HG03135 (cell line): ENCODE data around the gene MYMK.

Experiments used
- ATAC-seq: cut with Tn5 transposase; IDR thresholded peaks from one replicate; pipeline ENCODE4 v1.9.1; 2021; ENCODE audit warnings: mild to moderate bottlenecking, moderate library complexity; ENCODE audit not compliant: unreplicated experiment

MYMK gene

GRCh38 chr9:133536080-133536479 lies 11.3 kb upstream of the MYMK start:
- no peak for ATAC-seq

DNA sequence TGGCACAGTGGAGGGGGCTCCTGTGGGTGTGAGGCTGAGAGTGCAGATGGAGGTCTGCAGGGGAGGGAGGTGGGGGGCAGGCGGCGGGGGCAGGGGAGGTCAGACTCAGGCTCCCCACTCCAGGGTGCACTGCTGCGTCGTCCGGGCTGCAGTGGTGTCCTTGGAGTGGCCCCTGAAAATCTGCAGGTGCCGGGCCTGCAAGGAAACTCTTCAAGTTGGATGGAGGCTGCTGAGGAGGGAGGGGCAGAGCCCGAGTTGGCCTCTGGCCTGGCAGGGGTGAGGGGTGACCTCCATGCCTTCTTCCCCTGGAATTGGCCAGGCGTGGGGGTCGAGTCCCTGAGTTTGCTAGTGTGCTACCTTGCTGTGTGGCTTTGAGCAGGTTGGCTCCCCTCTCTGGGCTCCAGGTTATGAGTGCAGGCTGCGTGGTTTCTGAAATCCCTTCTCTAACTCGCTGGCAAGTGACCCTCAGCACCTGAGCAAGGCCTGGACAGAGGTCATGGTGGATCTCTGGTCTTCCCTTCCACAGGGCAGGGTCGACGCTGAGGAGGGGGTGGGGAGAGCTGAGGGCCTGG lies 10.6 kb upstream of the MYMK start:
- ATAC-seq: no peak

- ATAC-seq: no peak
These were observed 9.9 kb upstream of the MYMK start, which contains the start of gene ADAMTSL2 for GRCh38 chr9:133534346-133535291. Gene ADAMTSL2, plus strand, starts transcription at chr9:133534704. Its CDS starts 2,009 bp downstream, at chr9:133536713.

DNA sequence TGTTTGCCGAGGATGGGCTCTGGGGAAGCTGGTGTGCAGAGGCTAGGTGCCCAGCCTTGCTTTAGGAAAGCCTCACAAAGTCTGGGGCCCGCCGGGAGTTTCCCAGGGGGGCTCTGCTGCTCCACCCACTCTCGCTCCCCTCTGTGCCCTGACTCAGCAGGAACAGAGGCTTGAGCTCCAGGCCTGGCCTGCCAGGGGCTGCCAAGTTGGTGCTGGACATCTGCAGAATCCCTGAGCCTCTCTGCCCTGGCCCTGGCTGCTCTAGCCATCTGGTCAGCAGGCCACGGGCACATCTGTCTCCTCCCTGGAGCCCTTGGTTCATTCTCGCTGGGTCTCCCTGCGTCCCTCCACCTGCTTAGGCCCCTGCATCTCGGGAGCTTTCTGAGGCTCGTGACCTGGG lies 9.1 kb upstream of the MYMK start:
- ATAC-seq: no peak

- ATAC-seq: no peak
These were observed 8.3 kb upstream of the MYMK start for GRCh38 chr9:133532937-133533668.

GRCh38 chr9:133531293-133531692 lies 6.5 kb upstream of the MYMK start:
- no peak for ATAC-seq

GRCh38 chr9:133529874-133530273 lies 5.1 kb upstream of the MYMK start:
- no peak for ATAC-seq

GRCh38 chr9:133529457-133529856 lies 4.7 kb upstream of the MYMK start:
- no peak for ATAC-seq

- no peak for ATAC-seq
These were observed 4.1 kb upstream of the MYMK start for GRCh38 chr9:133528876-133529241.

GRCh38 chr9:133528001-133528875 lies 3.5 kb upstream of the MYMK start:
- ATAC-seq: no peak

DNA sequence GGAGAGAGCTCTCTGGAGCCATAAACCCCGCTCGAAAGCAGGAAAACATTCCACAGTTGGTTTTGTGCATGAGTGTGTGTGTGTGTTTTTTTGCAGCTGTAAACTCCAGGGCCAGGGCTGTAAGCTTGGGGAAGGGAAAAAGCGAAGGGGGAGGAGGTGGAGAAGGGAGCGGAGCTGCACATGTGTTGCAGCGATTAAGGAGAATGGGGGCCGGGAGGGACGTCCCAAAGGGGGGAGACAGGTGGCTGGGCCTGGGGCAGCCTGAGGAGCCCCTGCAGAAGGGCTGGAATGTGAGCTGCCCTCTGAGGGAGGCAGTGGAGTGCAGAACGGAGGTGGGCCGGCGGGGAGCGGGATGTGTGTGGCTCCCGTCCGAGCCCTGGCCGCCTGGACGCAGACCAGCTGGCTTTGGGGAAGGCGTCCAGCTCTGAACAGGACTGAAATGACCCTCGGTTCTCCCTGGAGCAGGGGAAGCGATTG lies 2.7 kb upstream of the MYMK start:
- ATAC-seq: no peak

- ATAC-seq: no peak
These were observed 2.1 kb upstream of the MYMK start for GRCh38 chr9:133526721-133527321.

DNA sequence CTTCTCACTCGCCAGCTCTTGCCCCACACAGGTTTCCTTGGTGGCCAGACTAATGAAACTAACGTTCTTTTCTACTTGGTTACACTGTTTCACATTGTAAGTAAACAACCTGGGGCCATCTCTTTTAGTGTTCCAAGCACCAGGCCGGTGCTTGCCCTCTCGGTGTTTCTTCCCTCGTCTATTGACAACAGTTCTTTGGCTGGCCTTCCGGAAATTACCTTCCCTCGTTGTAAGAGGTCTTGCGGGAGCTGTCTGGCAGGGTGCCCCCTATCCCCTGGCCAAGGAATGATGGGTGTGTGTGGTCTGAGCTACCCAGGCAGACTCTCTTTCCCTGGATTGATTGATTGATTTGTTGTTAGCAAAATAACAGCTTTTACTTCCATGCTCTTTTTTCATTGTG lies 918 bp upstream of the MYMK start:
- no peak for ATAC-seq

GRCh38 chr9:133524146-133524545 lies 613 bp downstream of the MYMK start:
- no peak for ATAC-seq

GRCh38 chr9:133523106-133523505 lies 1.7 kb downstream of the MYMK start:
- ATAC-seq: no peak

DNA sequence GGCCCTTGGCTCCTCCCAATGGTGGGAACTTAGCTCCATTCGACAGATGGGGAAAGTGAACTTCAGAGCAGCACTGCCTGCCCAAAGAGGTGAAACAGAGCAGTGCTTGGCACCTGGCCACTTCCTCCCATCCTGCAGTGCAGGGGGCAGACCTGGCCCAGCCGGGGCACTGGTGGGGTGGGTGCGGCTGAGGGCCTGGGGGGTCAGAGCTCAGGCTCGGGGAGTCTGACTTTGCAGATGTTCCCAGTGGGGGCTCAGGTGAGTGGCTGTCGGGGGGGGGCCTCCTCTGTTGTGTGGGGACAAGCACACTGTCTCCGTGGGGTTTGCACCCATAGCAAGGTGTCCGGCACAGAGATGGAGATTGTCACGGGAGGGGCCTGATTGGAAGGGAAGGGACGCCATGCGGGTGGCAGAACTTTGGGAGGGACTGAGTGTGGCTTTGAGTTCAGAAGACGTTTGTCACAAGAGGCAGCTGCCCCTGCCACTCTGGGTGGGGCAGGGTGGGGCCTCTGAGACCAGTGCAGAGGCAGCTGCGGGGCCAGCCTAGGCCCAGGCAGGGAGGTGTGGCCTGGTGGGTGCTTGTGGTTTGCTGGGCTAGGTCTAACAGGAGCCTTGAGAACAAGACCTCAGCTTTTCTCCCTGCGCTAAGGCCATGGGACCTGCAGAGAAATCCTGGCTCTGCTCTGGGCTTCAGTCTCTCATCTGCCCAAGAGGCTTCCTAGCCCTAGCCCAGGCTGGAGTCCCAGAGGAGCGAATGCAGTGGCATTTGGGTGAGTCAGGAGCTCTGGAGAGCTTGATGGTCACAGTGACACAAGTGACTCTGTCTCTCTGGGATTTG lies 2.5 kb downstream of the MYMK start:
- ATAC-seq: no peak

DNA sequence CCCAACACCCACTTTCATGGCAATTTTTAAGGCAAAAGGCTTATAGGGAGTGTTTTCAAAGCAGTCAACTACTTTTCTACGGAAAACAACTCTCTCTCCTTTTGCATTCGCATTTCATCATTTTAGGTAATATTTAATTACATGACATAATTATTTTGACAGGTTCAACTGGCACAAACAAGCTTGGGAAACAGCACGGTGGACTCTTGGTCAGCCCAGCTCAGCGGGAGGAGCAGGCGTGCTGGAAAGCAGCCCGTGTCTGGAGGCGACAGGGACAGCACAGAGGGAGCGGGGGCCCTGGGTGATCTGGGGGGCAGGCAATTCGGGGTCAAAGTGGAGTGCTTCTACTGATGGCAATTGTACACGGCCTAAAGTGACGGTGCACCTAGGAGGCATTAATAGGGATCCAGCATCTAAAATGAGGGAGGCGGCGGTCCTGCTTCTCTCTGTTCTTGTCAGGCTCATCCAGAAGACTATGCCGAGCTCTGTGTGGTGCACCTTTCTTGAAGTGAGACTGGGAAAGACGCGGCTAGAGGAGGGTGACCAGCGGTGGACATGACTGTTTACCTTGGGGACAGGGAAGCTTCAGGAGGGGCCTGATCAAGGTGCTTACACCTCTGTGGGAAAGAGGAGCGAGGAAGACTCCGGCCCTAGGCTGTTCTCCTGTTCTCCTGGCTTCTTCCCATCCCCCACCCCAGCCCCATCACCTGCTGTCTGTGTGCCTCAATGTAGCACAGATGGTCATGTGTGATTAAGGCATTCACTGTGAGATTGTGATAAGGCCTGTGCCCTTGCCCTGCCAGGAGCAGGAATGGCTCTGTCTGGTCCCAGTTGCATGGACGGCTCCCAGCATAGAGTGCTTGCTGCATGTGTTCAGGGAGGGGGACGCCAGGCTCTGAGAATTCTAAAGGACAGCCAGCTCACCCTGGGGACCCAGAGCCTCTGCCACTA lies 3.4 kb downstream of the MYMK start:
- no peak for ATAC-seq
